ENCODE measurements around the gene RNF167.

The RNF167 gene

DNA sequence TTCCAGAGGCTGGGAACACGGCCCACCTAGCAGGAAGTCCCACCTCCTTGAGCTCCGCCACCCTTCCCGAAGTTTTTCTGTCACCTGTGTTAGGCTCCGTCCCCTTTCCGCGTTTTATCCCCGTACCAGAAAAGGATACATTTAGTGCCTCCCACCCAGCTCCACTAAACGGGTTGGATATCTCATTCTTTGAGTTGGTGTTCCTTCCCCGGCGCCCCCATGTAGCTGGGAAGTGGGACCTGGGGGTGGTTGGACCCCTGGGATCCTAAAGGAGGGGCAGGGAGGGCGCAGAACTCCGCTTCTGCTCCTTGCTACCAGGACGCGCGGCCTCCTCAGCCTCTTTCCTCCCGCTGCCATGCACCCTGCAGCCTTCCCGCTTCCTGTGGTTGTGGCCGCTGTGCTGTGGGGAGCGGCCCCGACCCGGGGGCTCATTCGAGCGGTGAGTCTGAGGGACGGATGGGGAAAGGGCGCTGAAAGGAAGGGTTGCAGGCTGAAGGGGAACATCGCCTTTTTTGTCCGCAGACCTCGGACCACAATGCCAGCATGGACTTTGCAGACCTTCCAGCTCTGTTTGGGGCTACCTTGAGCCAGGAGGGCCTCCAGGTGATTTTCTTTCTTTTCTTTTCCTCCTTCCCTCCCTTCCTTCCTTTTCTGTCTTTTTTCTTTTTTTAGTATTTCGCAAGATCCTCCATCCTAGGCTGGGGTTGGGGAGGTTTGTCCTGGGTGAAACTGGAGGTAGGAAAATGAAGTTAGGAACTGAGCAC lies 669 bp downstream of the RNF167 start:
- DNase-seq: peak; percentile 56

DNA sequence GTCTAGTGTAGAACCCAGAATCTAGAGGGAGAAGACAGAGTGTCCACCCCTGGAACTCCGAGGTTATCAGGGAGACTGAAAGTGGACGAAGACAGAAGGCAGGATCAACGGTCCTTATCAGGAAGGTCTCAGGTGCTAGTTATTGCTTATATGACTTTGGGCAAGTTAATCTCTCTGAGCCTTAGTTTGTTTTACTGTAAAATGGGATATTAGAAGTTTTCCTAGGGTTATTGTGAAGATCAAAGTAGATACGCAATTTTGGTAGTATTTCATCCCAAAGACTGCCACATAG lies 1.2 kb downstream of the RNF167 start:
- no peak for DNase-seq

- DNase-seq: no peak
These were observed 2.9 kb downstream of the RNF167 start for GRCh38 chr17:4942760-4943508.

DNA sequence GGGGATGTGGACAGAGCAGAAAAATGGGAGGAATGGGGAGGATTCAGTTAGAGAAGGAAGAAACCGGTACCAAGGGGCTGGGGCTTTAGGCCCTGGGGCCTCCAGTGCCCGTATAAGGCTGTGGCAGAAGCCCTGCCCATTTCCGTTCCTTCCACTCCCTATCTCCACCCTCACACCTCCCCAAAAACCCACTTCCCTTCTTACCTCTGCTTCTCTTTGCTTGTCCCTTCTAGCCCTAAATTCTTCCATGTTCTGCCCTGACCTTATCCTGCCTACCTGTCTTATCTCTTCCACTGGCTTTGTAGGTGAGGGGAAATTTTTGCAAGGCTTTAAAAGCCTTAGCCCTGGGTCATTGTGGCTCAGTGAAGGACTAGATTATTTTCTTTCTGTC lies 4.1 kb downstream of the RNF167 start:
- no peak for DNase-seq

GRCh38 chr17:4944554-4945175 lies 4.6 kb downstream of the RNF167 start:
- DNase-seq: no peak

DNA sequence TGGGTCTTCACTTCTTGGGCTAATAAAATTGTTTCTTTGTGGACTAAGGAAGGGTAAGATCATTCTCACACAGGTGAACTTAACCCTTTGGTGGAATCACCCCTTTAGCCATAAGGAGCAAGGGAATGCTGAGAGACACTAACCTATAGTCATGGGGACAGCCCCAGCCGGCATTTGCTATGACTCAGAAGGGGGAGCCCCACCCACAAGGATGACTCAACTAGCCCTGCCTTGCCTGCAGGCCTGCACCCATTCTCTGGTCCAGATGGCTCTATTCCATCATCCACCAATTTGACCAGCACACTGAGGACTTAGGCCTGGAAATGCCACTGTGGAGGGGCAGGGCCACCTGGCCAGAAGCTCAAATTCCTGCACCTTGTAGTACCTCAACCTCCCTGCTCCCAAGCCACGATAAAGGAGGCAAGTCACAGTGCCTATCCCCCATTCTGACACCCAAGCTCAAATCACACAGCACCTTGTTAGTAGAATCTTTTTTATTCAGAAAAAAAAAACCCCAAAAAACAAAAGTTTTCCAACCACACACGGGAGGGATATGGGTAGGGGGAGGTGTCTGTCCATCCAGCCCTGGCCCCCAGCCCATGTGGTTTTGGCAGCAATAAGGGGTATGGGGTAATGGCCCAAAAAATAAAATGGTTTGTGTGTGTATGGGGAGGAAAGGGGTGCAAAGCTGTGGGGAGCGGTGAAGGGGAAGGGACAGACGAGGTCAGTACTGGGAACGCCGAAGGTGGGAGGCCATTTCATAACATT lies 5.3 kb downstream of the RNF167 start:
- DNase-seq: peak; percentile 88

DNA sequence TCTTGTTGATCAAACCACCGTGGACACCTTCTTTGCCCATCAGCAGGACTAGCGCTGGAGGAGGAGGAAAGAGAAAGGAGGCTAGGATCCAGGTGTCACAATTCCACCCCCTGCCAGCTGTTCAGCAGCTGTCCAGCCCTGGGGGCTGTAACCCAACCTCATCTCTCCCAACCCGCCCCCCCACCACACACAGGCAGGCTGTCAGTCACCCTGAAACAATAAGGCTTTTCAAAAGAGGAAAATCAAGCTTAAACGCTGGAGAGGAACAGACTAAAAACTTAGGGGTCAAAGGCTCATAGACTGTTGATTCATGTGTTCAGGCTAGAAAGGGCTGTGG lies 5.8 kb downstream of the RNF167 start:
- DNase-seq: no peak

- no peak for DNase-seq
These were observed 6.4 kb downstream of the RNF167 start for GRCh38 chr17:4946312-4946976.

DNA sequence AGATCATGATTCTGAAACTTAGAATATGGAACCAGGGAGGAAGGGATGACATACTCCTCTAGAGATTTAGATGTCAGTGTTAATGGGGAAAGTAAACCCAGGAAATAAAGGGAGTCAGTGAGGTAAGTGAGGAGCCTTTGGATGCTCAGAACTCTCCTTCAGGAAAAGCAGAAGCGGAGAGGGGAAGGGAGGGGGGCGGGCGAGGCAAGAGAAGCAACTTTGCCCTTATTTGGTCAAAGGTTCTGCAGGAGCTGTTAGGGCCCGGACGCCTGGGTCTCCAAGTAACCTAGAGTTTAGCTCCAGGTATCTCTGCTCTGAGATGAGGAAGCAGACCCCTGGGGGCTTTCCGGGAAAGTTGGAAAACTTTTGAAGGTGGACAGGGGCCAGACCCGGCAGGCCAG lies 6.9 kb downstream of the RNF167 start:
- DNase-seq: peak; percentile 47

GRCh38 chr17:4947411-4948165 lies 7.5 kb downstream of the RNF167 start:
- DNase-seq: peak; percentile 65

- peak; percentile 91 for DNase-seq
These were observed 8.3 kb downstream of the RNF167 start, which contains the start of gene PFN1 for GRCh38 chr17:4948166-4948930. Gene PFN1, minus strand, starts transcription at chr17:4948530. Its CDS starts 136 bp downstream, at chr17:4948394.

- peak; percentile 93 for DNase-seq
These were observed 8.9 kb downstream of the RNF167 start for GRCh38 chr17:4948931-4949320.

DNA sequence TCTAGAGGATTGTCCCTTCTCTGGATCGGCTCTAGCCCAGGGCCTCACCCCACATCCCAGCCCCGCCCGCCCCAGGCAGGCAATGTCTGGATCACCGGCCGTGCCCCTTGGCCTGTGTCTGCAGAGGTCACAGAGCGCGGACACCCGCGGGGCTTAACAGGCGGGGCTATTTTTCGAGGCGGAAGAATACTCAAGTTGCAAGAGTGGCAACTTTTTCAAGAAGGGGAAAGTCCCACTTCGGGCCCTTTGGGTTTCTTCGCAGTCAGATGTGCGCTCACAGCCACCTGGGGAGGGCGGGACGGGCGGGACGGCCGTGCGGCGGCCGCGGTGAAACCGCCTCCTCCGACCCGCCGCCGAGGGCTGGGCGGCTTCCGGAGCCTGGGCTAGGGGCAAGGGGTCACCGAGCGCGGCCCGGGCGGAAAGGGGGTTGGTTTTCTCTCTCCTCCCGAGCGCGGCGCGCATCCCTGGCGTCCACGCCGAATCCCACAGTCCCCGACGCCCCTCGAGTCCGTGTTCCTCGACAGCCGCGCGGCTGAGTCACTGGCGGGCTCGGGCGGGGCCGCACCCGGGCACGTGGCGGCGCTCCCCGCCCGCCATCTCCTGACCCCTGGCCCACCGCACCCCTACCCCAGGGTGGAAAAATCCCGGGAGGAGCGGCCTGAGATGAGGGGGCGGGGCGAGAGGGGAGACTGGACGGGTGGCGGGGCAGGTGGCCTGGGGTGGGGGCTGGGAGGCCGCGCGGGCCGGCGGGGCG lies 9.4 kb downstream of the RNF167 start:
- peak; percentile 88 for DNase-seq

GRCh38 chr17:4950075-4950745 lies 10.1 kb downstream of the RNF167 start:
- peak; percentile 71 for DNase-seq

GRCh38 chr17:4950746-4951204 lies 10.7 kb downstream of the RNF167 start, which contains the start of gene ENO3:
Gene ENO3, plus strand, starts transcription at chr17:4951119. Its CDS starts 711 bp downstream, at chr17:4951830.
- DNase-seq: peak; percentile 64

DNA sequence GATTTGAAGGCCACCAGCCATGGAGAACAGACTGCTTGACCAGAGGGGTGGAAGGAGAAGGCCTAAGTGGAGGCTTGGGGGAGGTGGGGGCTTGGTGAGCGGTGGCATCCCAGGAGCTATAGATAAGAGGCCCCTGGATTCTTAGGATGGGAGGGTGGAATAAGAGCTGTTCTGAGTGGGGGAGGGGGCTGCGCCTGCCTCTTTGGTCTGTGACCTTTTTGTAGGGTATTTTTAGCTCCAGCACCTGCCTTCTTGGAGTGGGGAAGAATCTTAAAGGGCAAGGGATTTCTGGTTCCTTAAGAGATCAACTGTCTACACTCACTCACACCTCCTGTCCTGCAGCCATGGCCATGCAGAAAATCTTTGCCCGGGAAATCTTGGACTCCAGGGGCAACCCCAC lies 11.4 kb downstream of the RNF167 start:
- no peak for DNase-seq

- no peak for DNase-seq
These were observed 13.4 kb downstream of the RNF167 start for GRCh38 chr17:4953451-4953961.

GRCh38 chr17:4955091-4955490 lies 15.0 kb downstream of the RNF167 start:
- no peak for DNase-seq

GRCh38 chr17:4956493-4957061 lies 16.5 kb downstream of the RNF167 start:
- no peak for DNase-seq
